T-cell (primary cell): Measurements from ENCODE around the gene SELENOM. TPM values are rescaled to one million over a fixed set of nuclear protein-coding genes. Genes with fewer than 3 reads are reported as not detected.

Experiments used
- ATAC-seq, 4 experiments: fragments of 200-7000 bp in 3 of 4; fragments of 150-1000 bp in 1 of 4; cut with Tn5 transposase; replicated peaks in 1 of 4; 1 replicate in 3 of 4; 2 replicates in 1 of 4; pipeline ENCODE4 v1.10.0; 2021; ENCODE audit warnings: moderate library complexity in 3 of 4, mild to moderate bottlenecking in 2 of 4, moderate number of reproducible peaks in 1 of 4
- CTCF ChIA-PET, 2 donors: fragments of 300-600 bp; sonication (Branson Sonifier 250); formaldehyde crosslinking; loops; one replicate each; lab custom pipeline; 2022; ENCODE audit warnings: antibody characterized with exemption in 2 of 2; lab: Charles Lee
- POLR2A ChIA-PET, 2 donors: fragments of 300-600 bp; sonication (Branson Sonifier 250); formaldehyde crosslinking; loops; one replicate each; lab custom pipeline; 2022; ENCODE audit warnings: antibody characterized with exemption in 2 of 2; lab: Charles Lee
- DNase-seq, 35 experiments: peaks; one replicate each; pipeline versions ENCODE4 v3.0.0 to v3.0.0-alpha.2; 2013 to 2023
- H3K27ac ChIP-seq: one replicate; pipeline ENCODE4 v1.5.1; 2013; ENCODE audit warnings: low read length
- H3K27me3 ChIP-seq, 2 experiments: replicated peaks in 1 of 2; 1 replicate in 1 of 2; 2 replicates in 1 of 2; pipeline versions ENCODE4 v1.6.1 to v1.7.0; 2013; ENCODE audit warnings: low read length in 1 of 2, mixed read lengths in 1 of 2; ENCODE audit not compliant: control insufficient read depth in 2 of 2, insufficient read depth in 2 of 2; ENCODE audit errors: extremely low read depth in 1 of 2
- H3K36me3 ChIP-seq, 2 donors: 1 replicate in 1 of 2; 2 replicates in 1 of 2; pipeline versions ENCODE4 v1.6.1 to v1.7.0; 2013; ENCODE audit warnings: low read length in 1 of 2; ENCODE audit not compliant: control insufficient read depth in 2 of 2, insufficient read depth in 1 of 2; ENCODE audit errors: extremely low read depth in 1 of 2
- H3K4me1 ChIP-seq, 2 experiments: 1 replicate in 1 of 2; 2 replicates in 1 of 2; pipeline versions ENCODE4 v1.6.1 to v1.7.0; 2013; ENCODE audit warnings: low read length in 2 of 2, mixed read lengths in 1 of 2; ENCODE audit not compliant: insufficient read depth in 2 of 2, control insufficient read depth in 1 of 2; ENCODE audit errors: extremely low read depth in 1 of 2
- H3K4me3 ChIP-seq, 2 donors: 1 replicate in 1 of 2; 2 replicates in 1 of 2; pipeline versions ENCODE4 v1.5.1 to v1.7.0; 2013; ENCODE audit warnings: mild to moderate bottlenecking in 2 of 2, low read length in 1 of 2, moderate library complexity in 1 of 2; ENCODE audit not compliant: control insufficient read depth in 1 of 2; ENCODE audit errors: extremely low read depth in 1 of 2
- H3K9me3 ChIP-seq: 2 replicates; pipeline ENCODE4 v1.7.0; 2013
- H3K27ac Mint-ChIP-seq, 2 donors: one replicate each; pipeline ENCODE4 v1.8.0; 2020 to 2021; ENCODE audit warnings: mild to moderate bottlenecking in 2 of 2, mixed read lengths in 2 of 2
- H3K27me3 Mint-ChIP-seq, 2 donors: one replicate each; pipeline ENCODE4 v1.8.0; 2021 to 2022; ENCODE audit warnings: mixed read lengths in 2 of 2
- H3K36me3 Mint-ChIP-seq: one replicate; pipeline ENCODE4 v1.8.0; 2021; ENCODE audit warnings: mixed read lengths
- H3K4me1 Mint-ChIP-seq, 3 donors: one replicate each; pipeline ENCODE4 v1.8.0; 2020 to 2022; ENCODE audit warnings: mixed read lengths in 3 of 3, mild to moderate bottlenecking in 1 of 3
- H3K4me3 Mint-ChIP-seq, 3 donors: one replicate each; pipeline ENCODE4 v1.8.0; 2020 to 2022; ENCODE audit warnings: mild to moderate bottlenecking in 3 of 3, mixed read lengths in 3 of 3, moderate library complexity in 3 of 3
- H3K9me3 Mint-ChIP-seq, 3 donors: one replicate each; pipeline ENCODE4 v1.8.0; 2020 to 2022; ENCODE audit warnings: mixed read lengths in 3 of 3
- WGBS: methylation state at CpG from one replicate; pipeline ENCODE4 v1.1.5; 2013; ENCODE audit warnings: missing lambda C conversion rate; ENCODE audit not compliant: insufficient coverage; 5-methylcytosine and 5-hydroxymethylcytosine counted together
- total RNA-seq, 35 experiments: library from RNA in 6 of 35; stranded (reverse) in 6 of 35; fragments of 120-200 nt in 1 of 35; gene quantifications; one replicate each; pipeline versions ENCODE4 v1.2.1 to v1.2.4 and lab custom pipeline; 2013 to 2026

The SELENOM gene
- total RNA-seq (10 to 100 TPM; 46.4 to 67.8 (median 53.7) TPM), total RNA-seq (lab: John Stamatoyannopoulos, UW) (3.9 to 38.3 (median 20.1) reads per million in 29 experiments)
- 30.3 TPM for total RNA-seq (2013)

GRCh38 chr22:31107178-31107893 lies at the start of gene SELENOM:
Gene SELENOM, minus strand, starts transcription at chr22:31107568. Its CDS starts 63 bp downstream, at chr22:31107505.
- Mint-ChIP-seq H3K27me3 (peaks cover 0 to 3% of the 10 kb centered on the region in 2 donors), H3K4me3 (peak within 1 kb of the TSS; percentile 88 to 98 (median 96)), H3K27ac (peak within 1 kb of the TSS; percentile 90 to 93), H3K36me3 (no peaks in the 10 kb centered on the region), H3K9me3 (no peaks in the 10 kb centered on the region), H3K4me1 (peaks cover 22 to 28% (median 26%) of the 10 kb centered on the region in 3 donors)
- 6% methylated on average over 65 of the region's 67 CpGs for WGBS
- CTCF ChIA-PET = interaction anchor here (0.5 to 1.9 kb wide), 8 partner anchors 22 to 725 kb away, joined by 3 to 7 read pairs (median 4); partner anchors contain the start of gene RNF185 (in 1 of the 2)
- H3K4me3 ChIP-seq = peak within 1 kb of the TSS; percentile 79 to 89
- ATAC-seq (peak; percentile 91 to 94 (median 94)), DNase-seq (peak; percentile 67 to 93 (median 80))
- peaks cover 7 to 30% of the 10 kb centered on the region in 2 experiments for H3K4me1 ChIP-seq
- no peaks in the 10 kb centered on the region for H3K27me3 ChIP-seq
- no peaks in the 10 kb centered on the region for H3K9me3 ChIP-seq
- no peaks in the 10 kb centered on the region for H3K36me3 ChIP-seq
- POLR2A ChIA-PET = no interaction called here
- peak within 1 kb of the TSS; percentile 63 for H3K27ac ChIP-seq

DNA sequence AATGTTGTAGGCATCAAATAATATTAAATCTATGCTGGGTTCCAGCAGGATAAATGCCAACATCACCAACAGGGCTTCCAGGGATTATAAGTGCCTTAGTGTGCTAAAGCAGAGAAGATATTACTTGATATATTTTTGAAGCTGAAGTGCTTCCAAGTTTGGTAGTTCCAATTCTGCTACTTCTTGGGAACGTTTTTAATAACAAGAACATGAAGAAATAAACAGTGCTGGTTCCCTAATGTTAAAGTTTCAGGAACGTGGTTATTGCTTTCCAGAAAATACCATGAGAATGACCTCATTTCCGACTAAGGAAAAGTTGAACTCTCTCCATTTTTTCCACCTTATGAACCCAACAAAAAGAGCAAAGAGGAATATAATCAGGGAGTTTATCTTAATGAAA lies 48.1 kb upstream of the SELENOM start:
- H3K27me3 Mint-ChIP-seq = peaks cover 0 to 5% of the 10 kb centered on the region in 2 donors
- no peak overlapping the region for H3K4me3 ChIP-seq
- ChIA-PET POLR2A (interaction anchor here in 1 of 2 donors (0.5 kb wide), 1 partner anchor 452 kb away, joined by 3 read pairs; no protein-coding TSS in a partner anchor), CTCF (interaction anchor here in 1 of 2 donors (0.5 kb wide), 1 partner anchor 9 kb away, joined by 4 read pairs; no protein-coding TSS in a partner anchor)
- H3K36me3 ChIP-seq = no peaks in the 10 kb centered on the region
- H3K9me3 Mint-ChIP-seq = no peaks in the 10 kb centered on the region
- peaks cover 5 to 13% (median 8%) of the 10 kb centered on the region in 3 donors for H3K4me1 Mint-ChIP-seq
- ATAC-seq (no peak), DNase-seq (no peak)
- no peaks in the 10 kb centered on the region for H3K9me3 ChIP-seq
- H3K36me3 Mint-ChIP-seq = no peaks in the 10 kb centered on the region
- H3K4me1 ChIP-seq = peaks cover 0 to 6% of the 10 kb centered on the region in 2 experiments
- WGBS = no CpG with 5 or more reads among the region's 3 CpGs
- peaks cover 0 to 8% of the 10 kb centered on the region in 2 experiments for H3K27me3 ChIP-seq
- H3K4me3 Mint-ChIP-seq = no peak overlapping the region
- H3K27ac ChIP-seq = no peak overlapping the region
- H3K27ac Mint-ChIP-seq = no peak overlapping the region

GRCh38 chr22:31154975-31155374 lies 47.6 kb upstream of the SELENOM start:
- whole genome bisulfite sequencing = no CpG with 5 or more reads among the region's 1 CpG
- Mint-ChIP-seq H3K4me1 (peaks cover 4 to 9% (median 7%) of the 10 kb centered on the region in 3 donors), H3K4me3 (no peak overlapping the region), H3K27me3 (peaks cover 2 to 7% of the 10 kb centered on the region in 2 donors), H3K9me3 (no peaks in the 10 kb centered on the region), H3K27ac (no peak overlapping the region), H3K36me3 (no peaks in the 10 kb centered on the region)
- Histone ChIP-seq H3K4me1 (peaks cover 0 to 4% of the 10 kb centered on the region in 2 experiments), H3K36me3 (no peaks in the 10 kb centered on the region), H3K9me3 (no peaks in the 10 kb centered on the region), H3K27ac (no peak overlapping the region), H3K4me3 (no peak overlapping the region), H3K27me3 (peaks cover 0 to 8% of the 10 kb centered on the region in 2 experiments)
- POLR2A ChIA-PET = no interaction called here
- no peak for ATAC-seq
- DNase-seq = no peak
- CTCF ChIA-PET = no interaction called here

DNA sequence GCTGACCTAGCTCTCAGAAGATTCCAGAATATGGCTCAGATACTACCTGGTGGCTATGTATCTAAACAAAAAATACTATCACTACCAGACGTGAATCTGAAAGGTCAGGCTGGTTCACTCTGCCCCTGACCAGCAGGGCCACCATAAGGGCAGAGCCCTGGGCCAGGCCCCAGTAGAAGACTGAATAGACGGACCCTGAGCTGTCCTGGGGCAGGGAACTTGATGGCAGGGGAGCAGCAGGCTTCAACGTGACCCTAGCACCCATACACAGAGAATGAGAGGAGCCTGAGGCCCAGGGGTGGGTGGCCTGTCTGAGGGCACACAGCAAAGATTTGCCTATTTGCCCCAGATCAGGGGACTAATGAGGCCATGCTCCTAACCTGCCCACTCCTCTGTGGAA lies 46.0 kb upstream of the SELENOM start:
- Mint-ChIP-seq H3K27me3 (peaks cover 8 to 9% of the 10 kb centered on the region in 2 donors), H3K36me3 (no peaks in the 10 kb centered on the region), H3K27ac (no peak overlapping the region), H3K9me3 (no peaks in the 10 kb centered on the region), H3K4me1 (no peaks in the 10 kb centered on the region), H3K4me3 (no peak overlapping the region)
- no peaks in the 10 kb centered on the region for H3K36me3 ChIP-seq
- H3K27ac ChIP-seq = no peak overlapping the region
- whole genome bisulfite sequencing = no CpG with 5 or more reads among the region's 3 CpGs
- ATAC-seq = no peak
- DNase-seq = no peak
- no peaks in the 10 kb centered on the region for H3K4me1 ChIP-seq
- CTCF ChIA-PET = interaction anchor here in 1 of 2 donors (0.7 kb wide), 1 partner anchor 1064 kb away, joined by 4 read pairs; no protein-coding TSS in a partner anchor
- H3K27me3 ChIP-seq = peaks cover 0 to 12% of the 10 kb centered on the region in 2 experiments
- POLR2A ChIA-PET = no interaction called here
- H3K4me3 ChIP-seq = no peak overlapping the region
- H3K9me3 ChIP-seq = no peaks in the 10 kb centered on the region

- Mint-ChIP-seq H3K9me3 (peaks cover 0 to 3% (median 0%) of the 10 kb centered on the region in 3 donors), H3K27me3 (peaks cover 8 to 9% of the 10 kb centered on the region in 2 donors), H3K36me3 (no peaks in the 10 kb centered on the region), H3K4me3 (no peak overlapping the region), H3K4me1 (no peaks in the 10 kb centered on the region), H3K27ac (no peak overlapping the region)
- Histone ChIP-seq H3K36me3 (no peaks in the 10 kb centered on the region), H3K9me3 (no peaks in the 10 kb centered on the region), H3K27me3 (peaks cover 0 to 12% of the 10 kb centered on the region in 2 experiments), H3K27ac (no peak overlapping the region), H3K4me3 (no peak overlapping the region), H3K4me1 (no peaks in the 10 kb centered on the region)
- DNase-seq (no peak), ATAC-seq (no peak)
- ChIA-PET CTCF (no interaction called here), POLR2A (no interaction called here)
- 100% methylated on average over 1 of the region's 2 CpGs for WGBS
These were observed 44.5 kb upstream of the SELENOM start for GRCh38 chr22:31151872-31152271.

GRCh38 chr22:31150615-31151014 lies 43.2 kb upstream of the SELENOM start:
- Mint-ChIP-seq H3K9me3 (peaks cover 0 to 3% (median 0%) of the 10 kb centered on the region in 3 donors), H3K4me3 (no peak overlapping the region), H3K27ac (no peak overlapping the region), H3K4me1 (no peaks in the 10 kb centered on the region), H3K27me3 (peaks cover 8 to 9% of the 10 kb centered on the region in 2 donors), H3K36me3 (no peaks in the 10 kb centered on the region)
- Histone ChIP-seq H3K4me3 (no peak overlapping the region), H3K4me1 (no peaks in the 10 kb centered on the region), H3K36me3 (no peaks in the 10 kb centered on the region), H3K9me3 (no peaks in the 10 kb centered on the region), H3K27ac (no peak overlapping the region), H3K27me3 (peaks cover 0 to 12% of the 10 kb centered on the region in 2 experiments)
- ChIA-PET POLR2A (no interaction called here), CTCF (interaction anchor here in 1 of 2 donors (0.6 kb wide), 1 partner anchor 96 kb away, joined by 4 read pairs; no protein-coding TSS in a partner anchor)
- 100% methylated on average over 1 of the region's 3 CpGs for WGBS
- DNase-seq = no peak
- ATAC-seq = no peak
